Muscle layer of duodenum (tissue), 2 donors: ENCODE results near the gene CACNA2D3.

ENCODE experiments used
- H3K27ac ChIP-seq: one replicate; pipeline ENCODE4 v1.7.0; 2013; ENCODE audit warnings: mild to moderate bottlenecking, low read length
- H3K27me3 ChIP-seq: one replicate; pipeline ENCODE4 v1.7.0; 2013; ENCODE audit warnings: low read depth, mild to moderate bottlenecking, control low read depth, low read length
- H3K36me3 ChIP-seq, 2 donors: one replicate each; pipeline ENCODE4 v1.7.0; 2013; ENCODE audit warnings: low read length in 2 of 2, control low read depth in 1 of 2, mild to moderate bottlenecking in 1 of 2; ENCODE audit not compliant: insufficient read depth in 2 of 2, control insufficient read depth in 1 of 2
- H3K4me1 ChIP-seq, 2 donors: one replicate each; pipeline ENCODE4 v1.7.0; 2013; ENCODE audit warnings: low read length in 2 of 2, mild to moderate bottlenecking in 2 of 2, control low read depth in 1 of 2, moderate library complexity in 1 of 2; ENCODE audit not compliant: insufficient read depth in 2 of 2, control insufficient read depth in 1 of 2
- H3K4me3 ChIP-seq, 2 donors: one replicate each; pipeline ENCODE4 v1.7.0; 2013; ENCODE audit warnings: low read length in 2 of 2, low read depth in 1 of 2, mild to moderate bottlenecking in 1 of 2
- H3K9me3 ChIP-seq, 2 donors: one replicate each; pipeline ENCODE4 v1.7.0; 2013; ENCODE audit warnings: low read length in 2 of 2, control low read depth in 1 of 2, mild to moderate bottlenecking in 1 of 2; ENCODE audit not compliant: control insufficient read depth in 1 of 2
- donor health status: healthy.

The CACNA2D3 gene

GRCh38 chr3:54384279-54384678 is 261.9 kb downstream of the CACNA2D3 start:
- no peaks in the 10 kb centered on the region for H3K27me3 ChIP-seq
- H3K27ac ChIP-seq, result no peak overlapping the region
- H3K9me3 ChIP-seq, result no peaks in the 10 kb centered on the region
- H3K36me3 ChIP-seq, result no peaks in the 10 kb centered on the region
- H3K4me3 ChIP-seq, result no peak overlapping the region
- H3K4me1 ChIP-seq, result peaks cover 0 to 6% of the 10 kb centered on the region in 2 donors

- H3K36me3 ChIP-seq, result no peaks in the 10 kb centered on the region
- H3K27me3 ChIP-seq, result no peaks in the 10 kb centered on the region
- H3K27ac ChIP-seq, result no peak overlapping the region
- H3K4me1 ChIP-seq, result no peaks in the 10 kb centered on the region
- peaks cover 0 to 3% of the 10 kb centered on the region in 2 donors for H3K9me3 ChIP-seq
- no peak overlapping the region for H3K4me3 ChIP-seq
These were observed 268.2 kb downstream of the CACNA2D3 start for GRCh38 chr3:54390582-54390981.

- Histone ChIP-seq H3K36me3 (no peaks in the 10 kb centered on the region), H3K27ac (no peak overlapping the region), H3K4me3 (no peak overlapping the region), H3K27me3 (no peaks in the 10 kb centered on the region), H3K4me1 (no peaks in the 10 kb centered on the region), H3K9me3 (peaks cover 0 to 3% of the 10 kb centered on the region in 2 donors)
These were observed 270.8 kb downstream of the CACNA2D3 start for GRCh38 chr3:54393150-54393549.

GRCh38 chr3:54408328-54408727 is 286.0 kb downstream of the CACNA2D3 start:
- H3K27ac ChIP-seq, result no peak overlapping the region

GRCh38 chr3:54421943-54422342 is 299.6 kb downstream of the CACNA2D3 start:
- Histone ChIP-seq H3K27me3 (no peaks in the 10 kb centered on the region), H3K9me3 (no peaks in the 10 kb centered on the region), H3K4me3 (no peak overlapping the region), H3K36me3 (no peaks in the 10 kb centered on the region), H3K27ac (no peak overlapping the region), H3K4me1 (peaks cover 0 to 6% of the 10 kb centered on the region in 2 donors)

More at GRCh38 chr3:54408328-54408727, 286.0 kb downstream of the CACNA2D3 start:
- no peaks in the 10 kb centered on the region for H3K36me3 ChIP-seq
- no peaks in the 10 kb centered on the region for H3K27me3 ChIP-seq
- H3K4me3 ChIP-seq, result no peak overlapping the region
- H3K9me3 ChIP-seq, result no peaks in the 10 kb centered on the region
- no peaks in the 10 kb centered on the region for H3K4me1 ChIP-seq

- no peaks in the 10 kb centered on the region for H3K36me3 ChIP-seq
- H3K4me1 ChIP-seq, result peaks cover 0 to 3% of the 10 kb centered on the region in 2 donors
- no peak overlapping the region for H3K4me3 ChIP-seq
- H3K27me3 ChIP-seq, result no peaks in the 10 kb centered on the region
- no peak overlapping the region for H3K27ac ChIP-seq
- H3K9me3 ChIP-seq, result no peaks in the 10 kb centered on the region
These were observed 301.9 kb downstream of the CACNA2D3 start for GRCh38 chr3:54424292-54424691.

GRCh38 chr3:54426381-54426780 is 304.0 kb downstream of the CACNA2D3 start:
- no peaks in the 10 kb centered on the region for H3K9me3 ChIP-seq
- no peaks in the 10 kb centered on the region for H3K36me3 ChIP-seq
- H3K27ac ChIP-seq, result no peak overlapping the region
- no peaks in the 10 kb centered on the region for H3K27me3 ChIP-seq
- H3K4me1 ChIP-seq, result peaks cover 0 to 3% of the 10 kb centered on the region in 2 donors
- H3K4me3 ChIP-seq, result no peak overlapping the region

GRCh38 chr3:54427501-54427900 is 305.1 kb downstream of the CACNA2D3 start:
- Histone ChIP-seq H3K4me1 (peaks cover 0 to 3% of the 10 kb centered on the region in 2 donors), H3K27me3 (no peaks in the 10 kb centered on the region), H3K4me3 (no peak overlapping the region), H3K36me3 (no peaks in the 10 kb centered on the region), H3K27ac (no peak overlapping the region), H3K9me3 (no peaks in the 10 kb centered on the region)

GRCh38 chr3:54427941-54428871 is 305.9 kb downstream of the CACNA2D3 start:
- Histone ChIP-seq H3K36me3 (no peaks in the 10 kb centered on the region), H3K4me1 (peaks cover 0 to 3% of the 10 kb centered on the region in 2 donors), H3K4me3 (no peak overlapping the region), H3K27ac (no peak overlapping the region), H3K27me3 (no peaks in the 10 kb centered on the region), H3K9me3 (no peaks in the 10 kb centered on the region)

- H3K4me3 ChIP-seq, result no peak overlapping the region
- no peaks in the 10 kb centered on the region for H3K4me1 ChIP-seq
- H3K9me3 ChIP-seq, result no peaks in the 10 kb centered on the region
- no peak overlapping the region for H3K27ac ChIP-seq
- no peaks in the 10 kb centered on the region for H3K36me3 ChIP-seq
- no peaks in the 10 kb centered on the region for H3K27me3 ChIP-seq
These were observed 310.6 kb downstream of the CACNA2D3 start for GRCh38 chr3:54432975-54433374.

- H3K27ac ChIP-seq, result no peak overlapping the region
- H3K27me3 ChIP-seq, result no peaks in the 10 kb centered on the region
- H3K4me1 ChIP-seq, result no peaks in the 10 kb centered on the region
- H3K9me3 ChIP-seq, result no peaks in the 10 kb centered on the region
- H3K36me3 ChIP-seq, result no peaks in the 10 kb centered on the region
- no peak overlapping the region for H3K4me3 ChIP-seq
These were observed 311.5 kb downstream of the CACNA2D3 start for GRCh38 chr3:54433846-54434245.
